ENCODE measurements around the gene CCDC57.

DNA sequence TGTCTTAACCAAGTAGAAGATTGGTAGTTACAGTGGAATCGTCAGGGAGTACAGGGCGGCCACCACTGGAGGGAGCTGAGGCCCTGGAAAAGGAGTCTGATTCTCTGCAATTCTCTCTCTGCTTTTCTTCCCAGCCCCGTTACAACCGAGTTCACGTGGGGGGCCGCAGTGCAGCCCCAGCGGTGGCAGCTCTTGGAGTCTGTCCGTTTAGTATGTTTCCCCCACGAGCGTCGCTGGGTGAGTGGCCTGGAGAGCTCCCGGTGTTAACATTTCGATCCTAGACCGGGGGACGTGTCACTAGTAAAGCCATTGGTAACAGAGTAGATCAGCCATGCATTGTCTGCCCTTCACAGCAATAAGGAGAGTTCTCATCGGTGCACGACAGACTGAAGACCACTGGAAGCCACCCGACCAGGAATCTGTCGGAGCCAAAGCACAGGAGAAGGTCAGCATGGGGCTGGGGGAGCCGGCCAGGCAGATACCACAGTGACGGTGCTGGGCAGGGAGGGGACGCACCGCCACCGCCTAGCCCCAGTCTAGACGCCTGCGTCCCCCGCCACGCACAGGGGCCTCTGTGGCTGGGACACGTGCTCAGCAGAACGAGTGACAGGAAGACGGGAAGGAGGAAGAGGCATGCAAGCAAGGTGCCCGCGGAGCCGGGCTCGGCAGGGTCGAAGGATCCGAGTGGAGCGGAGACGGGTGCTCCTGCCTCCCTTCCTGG lies 31.9 kb upstream of the CCDC57 start:
- TF ChIP-seq, protein P1, sequence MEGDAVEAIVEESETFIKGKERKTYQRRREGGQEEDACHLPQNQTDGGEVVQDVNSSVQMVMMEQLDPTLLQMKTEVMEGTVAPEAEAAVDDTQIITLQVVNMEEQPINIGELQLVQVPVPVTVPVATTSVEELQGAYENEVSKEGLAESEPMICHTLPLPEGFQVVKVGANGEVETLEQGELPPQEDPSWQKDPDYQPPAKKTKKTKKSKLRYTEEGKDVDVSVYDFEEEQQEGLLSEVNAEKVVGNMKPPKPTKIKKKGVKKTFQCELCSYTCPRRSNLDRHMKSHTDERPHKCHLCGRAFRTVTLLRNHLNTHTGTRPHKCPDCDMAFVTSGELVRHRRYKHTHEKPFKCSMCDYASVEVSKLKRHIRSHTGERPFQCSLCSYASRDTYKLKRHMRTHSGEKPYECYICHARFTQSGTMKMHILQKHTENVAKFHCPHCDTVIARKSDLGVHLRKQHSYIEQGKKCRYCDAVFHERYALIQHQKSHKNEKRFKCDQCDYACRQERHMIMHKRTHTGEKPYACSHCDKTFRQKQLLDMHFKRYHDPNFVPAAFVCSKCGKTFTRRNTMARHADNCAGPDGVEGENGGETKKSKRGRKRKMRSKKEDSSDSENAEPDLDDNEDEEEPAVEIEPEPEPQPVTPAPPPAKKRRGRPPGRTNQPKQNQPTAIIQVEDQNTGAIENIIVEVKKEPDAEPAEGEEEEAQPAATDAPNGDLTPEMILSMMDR (conservative IDR thresholded peaks at IDR 0.05; ENCODE audit: low read depth, low read length): peak; percentile 72
- no peak for TF ChIP-seq EZH2 (IDR thresholded peaks at IDR 0.05; ENCODE audit: low read length, unreplicated experiment)
